CD4-positive, alpha-beta T cell treated with Interferon gamma for 1 hour (primary cell): ENCODE data around the gene ZNF609.

ENCODE experiments used
- DNase-seq: peaks from one replicate; pipeline ENCODE4 v3.0.0-alpha.2; 2020

The ZNF609 gene

GRCh38 chr15:64460206-64460723 is at the start of gene ZNF609:
TSS of gene ZNF609 (plus strand) at chr15:64460578. CDS start at chr15:64499420, 38,842 bp downstream.
- peak; percentile 84 for DNase-seq

GRCh38 chr15:64412216-64412615 is 48.2 kb upstream of the ZNF609 start:
- no peak for DNase-seq

GRCh38 chr15:64422697-64423096 is 37.7 kb upstream of the ZNF609 start:
- DNase-seq: no peak

GRCh38 chr15:64423970-64424369 is 36.4 kb upstream of the ZNF609 start:
- no peak for DNase-seq

- no peak for DNase-seq
Measured at GRCh38 chr15:64425221-64425620, 35.2 kb upstream of the ZNF609 start.

- no peak for DNase-seq
Measured at GRCh38 chr15:64426845-64427465, 33.4 kb upstream of the ZNF609 start.

GRCh38 chr15:64429448-64429847 is 30.9 kb upstream of the ZNF609 start:
- DNase-seq: no peak

- peak; percentile 34 for DNase-seq
Measured at GRCh38 chr15:64430000-64430735, 30.2 kb upstream of the ZNF609 start.

GRCh38 chr15:64437982-64438381 is 22.4 kb upstream of the ZNF609 start:
- no peak for DNase-seq

GRCh38 chr15:64438653-64439447 is 21.5 kb upstream of the ZNF609 start:
- no peak for DNase-seq

- DNase-seq: no peak
Measured at GRCh38 chr15:64441852-64442251, 18.5 kb upstream of the ZNF609 start.

GRCh38 chr15:64443016-64443415 is 17.4 kb upstream of the ZNF609 start:
- DNase-seq: no peak

GRCh38 chr15:64443747-64444621 is 16.4 kb upstream of the ZNF609 start:
- no peak for DNase-seq

- DNase-seq: no peak
Measured at GRCh38 chr15:64444836-64445235, 15.5 kb upstream of the ZNF609 start.

- no peak for DNase-seq
Measured at GRCh38 chr15:64447536-64448315, 12.7 kb upstream of the ZNF609 start.

GRCh38 chr15:64452988-64453688 is 7.2 kb upstream of the ZNF609 start:
- no peak for DNase-seq

GRCh38 chr15:64453689-64454037 is 6.7 kb upstream of the ZNF609 start:
- no peak for DNase-seq

GRCh38 chr15:64454282-64454681 is 6.1 kb upstream of the ZNF609 start:
- DNase-seq: no peak

GRCh38 chr15:64455961-64456371 is 4.4 kb upstream of the ZNF609 start:
- DNase-seq: peak; percentile 7

- no peak for DNase-seq
Measured at GRCh38 chr15:64456634-64457108, 3.7 kb upstream of the ZNF609 start.
